Neural progenitor cell (in vitro differentiated cells): Measurements from ENCODE around the gene XRN1.

Experiments used
- EZH2 ChIP-seq: fragments of 200-600 bp; sonication (generic); IDR thresholded peaks from 2 replicates; pipeline ENCODE4 v1.6.1; 2017; ENCODE audit warnings: antibody characterized with exemption, mild to moderate bottlenecking, moderate library complexity
- EZH2phosphoT487 ChIP-seq: fragments of 200-600 bp; sonication (generic); IDR thresholded peaks from 2 replicates; pipeline ENCODE4 v1.6.1; 2017; ENCODE audit warnings: antibody characterized with exemption
- TF ChIP-seq, protein P1 (sequence below): fragments of 200-600 bp; sonication (generic); IDR thresholded peaks from 2 replicates; pipeline ENCODE4 v1.5.1; 2017; ENCODE audit warnings: antibody characterized with exemption, mild to moderate bottlenecking

DNA sequence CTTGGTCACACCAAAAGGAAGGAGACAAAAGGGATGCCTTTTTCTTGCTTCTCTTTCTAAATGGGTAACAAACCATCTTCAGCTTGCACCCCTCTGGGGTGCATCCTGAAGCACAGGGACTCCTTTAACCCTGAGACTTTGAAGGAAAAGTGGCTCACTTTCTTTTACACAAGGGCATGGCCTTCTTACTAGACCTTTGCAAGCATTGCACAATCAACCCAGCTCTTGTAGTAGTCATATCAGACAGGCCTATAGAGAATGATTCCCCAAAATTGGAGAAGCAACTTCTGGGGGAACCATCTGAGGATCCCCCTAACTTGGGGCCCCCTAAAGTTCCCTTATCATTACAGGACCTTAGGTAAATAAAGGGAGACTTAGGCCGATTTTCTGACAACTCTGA, 166.4 kb downstream of the XRN1 start:
- TF ChIP-seq EZH2phosphoT487 (no peak), EZH2 (no peak)
- TF ChIP-seq, protein P1, sequence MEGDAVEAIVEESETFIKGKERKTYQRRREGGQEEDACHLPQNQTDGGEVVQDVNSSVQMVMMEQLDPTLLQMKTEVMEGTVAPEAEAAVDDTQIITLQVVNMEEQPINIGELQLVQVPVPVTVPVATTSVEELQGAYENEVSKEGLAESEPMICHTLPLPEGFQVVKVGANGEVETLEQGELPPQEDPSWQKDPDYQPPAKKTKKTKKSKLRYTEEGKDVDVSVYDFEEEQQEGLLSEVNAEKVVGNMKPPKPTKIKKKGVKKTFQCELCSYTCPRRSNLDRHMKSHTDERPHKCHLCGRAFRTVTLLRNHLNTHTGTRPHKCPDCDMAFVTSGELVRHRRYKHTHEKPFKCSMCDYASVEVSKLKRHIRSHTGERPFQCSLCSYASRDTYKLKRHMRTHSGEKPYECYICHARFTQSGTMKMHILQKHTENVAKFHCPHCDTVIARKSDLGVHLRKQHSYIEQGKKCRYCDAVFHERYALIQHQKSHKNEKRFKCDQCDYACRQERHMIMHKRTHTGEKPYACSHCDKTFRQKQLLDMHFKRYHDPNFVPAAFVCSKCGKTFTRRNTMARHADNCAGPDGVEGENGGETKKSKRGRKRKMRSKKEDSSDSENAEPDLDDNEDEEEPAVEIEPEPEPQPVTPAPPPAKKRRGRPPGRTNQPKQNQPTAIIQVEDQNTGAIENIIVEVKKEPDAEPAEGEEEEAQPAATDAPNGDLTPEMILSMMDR: no peak
